Mucosa of descending colon (tissue), 3 donors: ENCODE results near the gene LONP2. TPM values are rescaled to one million over a fixed set of nuclear protein-coding genes. Genes with fewer than 3 reads are reported as not detected.

ENCODE experiments used
- ATAC-seq: fragments of 200-7000 bp; cut with Tn5 transposase; one replicate; pipeline ENCODE4 v1.9.1; 2020; ENCODE audit warnings: mild to moderate bottlenecking, moderate library complexity
- DNase-seq, 3 donors: peaks; one replicate each; pipeline ENCODE4 v3.0.0-alpha.2; 2020
- H3K36me3 ChIP-seq: fragments of 200-600 bp; one replicate; pipeline ENCODE4 v1.8.0; 2021; ENCODE audit warnings: low read depth, mild to moderate bottlenecking
- H3K4me1 ChIP-seq: fragments of 200-600 bp; one replicate; pipeline ENCODE4 v1.8.0; 2021; ENCODE audit warnings: low read depth, mild to moderate bottlenecking
- H3K4me3 ChIP-seq: fragments of 200-600 bp; one replicate; pipeline ENCODE4 v1.8.0; 2021; ENCODE audit warnings: mild to moderate bottlenecking
- H3K9me3 ChIP-seq: fragments of 200-600 bp; one replicate; pipeline ENCODE4 v1.8.0; 2021; ENCODE audit warnings: mild to moderate bottlenecking
- intact Hi-C, 2 donors: fragments of 100-400 bp; cut with DNase I in 1 of 2; cut with micrococcal nuclease in 1 of 2; formaldehyde crosslinking; loops; one replicate each; pipeline versions ENCODE4 v1.11.0 to v1.11.1; 2022; cut with DNase I, micrococcal nuclease
- total RNA-seq, 3 donors: library from RNA; stranded (reverse); fragmentation: NEBNext Ultra II Directional in 2 of 3; extraction: Animal tissue kit (Norgen Biotek cat#: 25700) in 2 of 3; gene quantifications; one replicate each; pipeline versions ENCODE4 v1.2.1 to v1.2.4, GENCODE V29; 2021 to 2023
- TF ChIP-seq, protein P1 (sequence below): fragments of 200-600 bp; IDR thresholded peaks from one replicate; pipeline ENCODE4 v1.8.0; 2022; ENCODE audit warnings: antibody characterized with exemption, mild to moderate bottlenecking
- donor health status: DM: no; HTN: no; CAD: no; lungs with moderate emphysema.
- donor health status: DM: no; HTN: no; CAD: no.
- donor health status: DM: no; HTN: yes; CAD: no.

The LONP2 gene
- total RNA-seq, 3 donors from 2014 or later = 55.8 to 80.4 (median 68.4) TPM

DNA sequence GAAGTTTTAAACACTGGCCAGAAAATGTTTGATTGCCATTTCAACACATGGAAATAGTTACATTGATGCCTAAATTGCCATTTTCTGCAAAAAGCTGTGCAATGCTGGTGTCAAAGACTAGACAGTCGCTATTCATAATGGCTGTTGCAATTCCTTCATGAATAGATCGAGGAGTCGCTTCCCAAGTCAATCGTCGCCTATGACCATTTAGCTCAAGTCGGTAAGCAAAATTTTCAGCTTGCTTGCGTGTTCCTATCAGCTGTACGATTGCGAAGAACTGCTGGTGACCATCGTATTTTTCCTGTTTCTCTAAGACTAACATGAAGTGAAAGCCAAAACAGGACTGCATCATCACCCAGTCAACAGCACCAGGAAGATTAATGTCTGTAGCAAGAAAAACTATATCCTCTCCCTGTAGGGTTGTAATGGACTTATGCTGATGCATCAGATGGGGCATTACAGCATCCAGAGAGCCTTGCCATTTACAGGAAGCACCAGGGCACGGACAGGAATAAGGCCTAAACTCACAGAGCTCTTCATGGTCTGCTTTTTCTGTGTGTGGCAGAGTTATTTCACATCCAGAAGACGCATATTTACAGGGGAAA is 117.5 kb downstream of the LONP2 start:
- intact Hi-C loops = no loop called here
- ATAC-seq (no peak), DNase-seq (no peak)
- Histone ChIP-seq H3K36me3 (no peaks in the 10 kb centered on the region), H3K4me1 (peaks cover 19% of the 10 kb centered on the region), H3K4me3 (no peak overlapping the region), H3K9me3 (no peaks in the 10 kb centered on the region)
- TF ChIP-seq, protein P1, sequence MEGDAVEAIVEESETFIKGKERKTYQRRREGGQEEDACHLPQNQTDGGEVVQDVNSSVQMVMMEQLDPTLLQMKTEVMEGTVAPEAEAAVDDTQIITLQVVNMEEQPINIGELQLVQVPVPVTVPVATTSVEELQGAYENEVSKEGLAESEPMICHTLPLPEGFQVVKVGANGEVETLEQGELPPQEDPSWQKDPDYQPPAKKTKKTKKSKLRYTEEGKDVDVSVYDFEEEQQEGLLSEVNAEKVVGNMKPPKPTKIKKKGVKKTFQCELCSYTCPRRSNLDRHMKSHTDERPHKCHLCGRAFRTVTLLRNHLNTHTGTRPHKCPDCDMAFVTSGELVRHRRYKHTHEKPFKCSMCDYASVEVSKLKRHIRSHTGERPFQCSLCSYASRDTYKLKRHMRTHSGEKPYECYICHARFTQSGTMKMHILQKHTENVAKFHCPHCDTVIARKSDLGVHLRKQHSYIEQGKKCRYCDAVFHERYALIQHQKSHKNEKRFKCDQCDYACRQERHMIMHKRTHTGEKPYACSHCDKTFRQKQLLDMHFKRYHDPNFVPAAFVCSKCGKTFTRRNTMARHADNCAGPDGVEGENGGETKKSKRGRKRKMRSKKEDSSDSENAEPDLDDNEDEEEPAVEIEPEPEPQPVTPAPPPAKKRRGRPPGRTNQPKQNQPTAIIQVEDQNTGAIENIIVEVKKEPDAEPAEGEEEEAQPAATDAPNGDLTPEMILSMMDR = no peak

DNA sequence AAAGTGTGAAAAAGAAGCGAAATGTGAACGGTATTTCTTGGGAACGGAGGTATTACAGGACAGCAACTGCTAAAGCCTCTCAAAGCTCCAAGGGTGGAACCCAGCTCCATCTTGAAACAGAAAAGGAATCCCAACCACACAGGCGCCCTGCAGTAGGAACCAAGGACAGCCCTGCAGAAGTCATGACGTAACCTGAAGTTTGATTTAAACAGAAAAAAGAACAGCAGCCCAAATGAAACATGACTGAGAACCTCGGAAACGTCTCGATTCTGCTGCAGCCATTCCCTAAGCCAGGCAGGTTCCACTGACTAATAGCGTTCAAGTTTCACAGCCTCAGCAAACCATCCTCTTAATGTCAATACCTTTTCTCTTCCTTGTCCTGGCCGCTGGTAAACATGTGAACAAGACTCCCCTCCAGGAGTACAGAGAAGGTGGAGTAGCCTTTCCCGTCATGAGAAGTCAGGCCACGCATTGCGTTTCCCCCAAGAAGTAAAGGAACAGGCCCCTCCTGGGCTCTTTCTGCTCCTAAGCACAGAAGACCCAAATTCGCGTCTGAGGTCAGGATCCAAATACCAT is 121.0 kb downstream of the LONP2 start:
- TF ChIP-seq, protein P1 = no peak
- DNase-seq (peak in 1 of 3 donors; percentile 13), ATAC-seq (peak; percentile 62)
- Histone ChIP-seq H3K4me1 (peaks cover 32% of the 10 kb centered on the region), H3K9me3 (no peaks in the 10 kb centered on the region), H3K4me3 (no peak overlapping the region), H3K36me3 (no peaks in the 10 kb centered on the region)
- intact Hi-C loops = no loop called here

DNA sequence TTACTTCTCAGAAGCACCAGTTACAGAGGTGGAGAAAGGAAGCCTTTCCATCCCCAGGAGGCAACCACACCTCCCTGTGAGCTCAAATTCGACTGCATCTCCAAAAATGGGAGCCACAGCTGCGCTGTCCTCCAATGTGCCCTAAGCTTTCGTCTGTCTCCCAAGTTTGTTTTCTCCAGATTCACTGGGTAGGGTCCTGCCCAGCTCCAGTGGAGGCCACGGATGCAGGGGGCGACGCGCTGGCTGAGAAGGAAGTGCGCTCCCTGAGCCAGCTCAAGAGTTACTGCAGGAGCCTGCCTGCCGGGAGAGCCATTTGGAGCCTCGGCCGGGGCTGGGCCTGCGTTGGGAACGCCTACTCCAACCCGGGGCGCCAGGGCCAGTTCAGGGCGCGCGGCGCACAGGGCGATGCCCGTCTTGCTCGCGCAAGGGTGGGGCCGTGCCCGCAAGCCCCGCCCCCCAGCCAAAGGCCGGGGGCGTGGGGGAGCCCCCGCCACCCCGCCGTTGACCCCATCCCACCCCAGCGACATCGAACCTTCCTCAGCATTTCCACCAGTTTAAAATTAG is 121.6 kb downstream of the LONP2 start:
- DNase-seq (peak; percentile 95), ATAC-seq (peak; percentile 99)
- Histone ChIP-seq H3K36me3 (no peaks in the 10 kb centered on the region), H3K9me3 (no peaks in the 10 kb centered on the region), H3K4me3 (peak overlapping the region; percentile 16), H3K4me1 (peaks cover 32% of the 10 kb centered on the region)
- TF ChIP-seq, protein P1 = no peak
- intact Hi-C loops = no loop called here

DNA sequence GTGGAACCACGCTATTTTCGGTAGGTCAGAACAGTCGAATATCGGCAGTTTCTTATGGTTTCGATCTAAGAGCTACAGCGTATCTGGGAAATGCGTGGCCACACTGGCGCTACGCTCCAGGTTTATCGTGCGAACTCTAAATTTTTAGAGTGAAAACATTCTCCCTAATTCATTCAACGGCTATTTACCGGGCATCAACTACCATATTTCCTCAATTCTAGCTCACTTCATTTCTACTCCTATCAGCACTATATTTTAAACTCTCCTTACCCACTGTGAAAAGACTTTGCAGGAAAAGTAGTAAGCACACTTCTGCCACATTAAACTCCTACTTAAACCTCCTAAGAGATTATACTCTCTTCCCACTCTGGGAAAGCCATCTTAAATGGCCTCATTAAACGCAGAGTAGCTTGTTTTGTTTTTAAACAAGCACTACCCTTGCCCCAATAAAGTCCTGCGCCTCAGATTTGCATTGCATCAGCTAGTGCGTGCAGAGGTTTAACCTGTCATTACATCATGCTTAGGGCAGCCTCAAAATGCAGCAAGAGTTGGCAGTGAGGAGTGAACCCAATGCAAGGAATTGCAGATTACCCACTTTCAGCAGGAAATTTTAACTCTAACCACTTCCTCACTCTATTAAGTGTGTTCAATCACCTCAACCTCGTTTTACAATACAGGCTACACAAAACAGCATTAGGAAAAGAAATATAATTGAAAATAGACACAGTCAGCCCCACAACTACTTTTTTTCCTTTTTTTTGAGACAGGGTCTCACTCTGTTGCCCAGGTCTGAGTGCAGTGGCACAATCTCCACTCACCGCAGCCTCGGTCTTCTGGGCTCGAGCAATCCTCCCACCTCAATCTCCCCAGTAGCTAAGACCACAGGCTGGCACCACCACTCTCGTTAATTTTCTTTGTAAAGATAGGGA is 122.3 kb downstream of the LONP2 start:
- H3K4me3 ChIP-seq = peak overlapping the region; percentile 16
- intact Hi-C loops = no loop called here
- ATAC-seq (peak; percentile 63), DNase-seq (peak in 1 of 3 donors; percentile 50)
- H3K9me3 ChIP-seq = no peaks in the 10 kb centered on the region
- H3K4me1 ChIP-seq = peaks cover 32% of the 10 kb centered on the region
- TF ChIP-seq, protein P1 = no peak
- no peaks in the 10 kb centered on the region for H3K36me3 ChIP-seq

DNA sequence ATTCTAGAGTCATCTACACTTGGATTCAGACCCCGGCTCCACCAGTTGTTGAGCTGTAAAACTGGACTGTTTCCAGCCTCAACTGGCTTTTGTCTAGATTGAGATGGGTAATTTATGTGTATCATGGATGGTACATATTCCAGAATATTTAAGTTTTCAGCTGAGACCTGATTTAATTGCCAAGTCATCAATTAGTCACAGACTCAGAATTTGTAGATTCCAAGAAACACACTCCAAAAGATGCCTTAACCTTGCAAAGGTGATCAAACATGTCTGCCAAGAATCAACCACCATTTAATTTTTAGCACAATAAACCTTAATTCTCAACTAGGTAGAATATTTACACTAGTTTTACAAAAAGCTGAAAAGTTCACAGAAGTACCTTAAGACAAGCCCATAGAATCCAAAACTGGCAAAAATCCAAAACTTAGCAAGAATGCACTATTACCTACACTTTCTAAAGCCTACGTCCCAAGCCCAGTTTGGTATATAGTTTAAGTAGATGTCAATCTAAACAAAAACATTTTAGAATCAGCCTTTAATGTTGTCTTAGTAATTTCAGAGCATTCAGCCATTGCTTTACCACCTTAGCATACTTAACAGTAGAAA is 123.4 kb downstream of the LONP2 start:
- intact Hi-C loops = no loop called here
- Histone ChIP-seq H3K9me3 (no peaks in the 10 kb centered on the region), H3K36me3 (no peaks in the 10 kb centered on the region), H3K4me1 (peaks cover 32% of the 10 kb centered on the region), H3K4me3 (no peak overlapping the region)
- TF ChIP-seq, protein P1 = no peak
- no peak for DNase-seq
- no peak for ATAC-seq
